GM21390 (cell line): Measurements from ENCODE around the gene OR2V2.
A peak's percentile ranks its signal among the peaks of the same experiment; 100 is the strongest.

Source experiments
- ATAC-seq: cut with Tn5 transposase; IDR thresholded peaks from one replicate; pipeline ENCODE4 v1.9.1; 2021; ENCODE audit not compliant: unreplicated experiment

Gene OR2V2

GRCh38 chr5:181189962-181190710 is 42.8 kb downstream of the OR2V2 start:
- ATAC-seq = no peak

- ATAC-seq = peak; percentile 9
Observed at GRCh38 chr5:181190711-181191525, 43.5 kb downstream of the OR2V2 start.

GRCh38 chr5:181191526-181192336 is 44.3 kb downstream of the OR2V2 start:
- ATAC-seq = peak; percentile 57

- no peak for ATAC-seq
Observed at GRCh38 chr5:181192337-181193046, 45.1 kb downstream of the OR2V2 start.

- ATAC-seq = no peak
Observed at GRCh38 chr5:181193656-181194055, 46.3 kb downstream of the OR2V2 start.

- ATAC-seq = no peak
Observed at GRCh38 chr5:181194489-181195248, 47.3 kb downstream of the OR2V2 start.

- ATAC-seq = no peak
Observed at GRCh38 chr5:181195249-181195761, 47.9 kb downstream of the OR2V2 start.

GRCh38 chr5:181197326-181197951 is 50.1 kb downstream of the OR2V2 start:
- ATAC-seq = no peak

GRCh38 chr5:181198106-181198685 is 50.8 kb downstream of the OR2V2 start:
- ATAC-seq = no peak

GRCh38 chr5:181198905-181199519 is 51.6 kb downstream of the OR2V2 start:
- ATAC-seq = peak; percentile 44

- ATAC-seq = no peak
Observed at GRCh38 chr5:181199881-181200638, 52.7 kb downstream of the OR2V2 start.

- no peak for ATAC-seq
Observed at GRCh38 chr5:181200816-181201215, 53.4 kb downstream of the OR2V2 start.

GRCh38 chr5:181203093-181203711 is 55.8 kb downstream of the OR2V2 start:
- ATAC-seq = no peak

- ATAC-seq = no peak
Observed at GRCh38 chr5:181203777-181204112, 56.4 kb downstream of the OR2V2 start.

GRCh38 chr5:181204113-181204825 is 56.9 kb downstream of the OR2V2 start:
- ATAC-seq = no peak

GRCh38 chr5:181204826-181205760 is 57.7 kb downstream of the OR2V2 start, which contains the start of gene TRIM7:
TRIM7 (minus strand) TSS chr5:181205196; CDS start chr5:181205110, 86 bp downstream.
- ATAC-seq = no peak
